ENCODE results near the gene RBX1.

The RBX1 gene

DNA sequence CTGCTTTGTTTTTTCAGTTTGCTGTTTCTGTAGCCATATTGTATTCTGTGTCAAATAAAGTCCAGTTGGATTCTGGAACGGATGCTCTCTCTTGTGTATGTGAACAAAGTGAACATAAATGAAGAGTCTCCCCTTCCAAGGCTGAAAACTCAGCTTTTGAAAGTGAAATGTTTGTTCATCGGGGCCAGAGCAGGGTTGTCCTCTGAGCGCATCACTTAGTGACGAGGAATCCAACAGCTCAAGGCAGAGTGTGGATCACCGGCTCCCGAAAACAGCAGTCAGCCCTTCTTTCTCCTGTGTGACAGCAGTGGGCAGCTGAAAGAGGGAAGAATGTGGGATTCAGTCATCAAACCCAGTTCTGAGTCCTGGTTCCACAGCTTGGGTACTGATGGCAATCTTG, 21.4 kb downstream of the RBX1 start:
- peaks cover 20% of the 10 kb centered on the region for H3K4me1 ChIP-seq (ENCODE audit: low read length)
- TF ChIP-seq, protein P1, sequence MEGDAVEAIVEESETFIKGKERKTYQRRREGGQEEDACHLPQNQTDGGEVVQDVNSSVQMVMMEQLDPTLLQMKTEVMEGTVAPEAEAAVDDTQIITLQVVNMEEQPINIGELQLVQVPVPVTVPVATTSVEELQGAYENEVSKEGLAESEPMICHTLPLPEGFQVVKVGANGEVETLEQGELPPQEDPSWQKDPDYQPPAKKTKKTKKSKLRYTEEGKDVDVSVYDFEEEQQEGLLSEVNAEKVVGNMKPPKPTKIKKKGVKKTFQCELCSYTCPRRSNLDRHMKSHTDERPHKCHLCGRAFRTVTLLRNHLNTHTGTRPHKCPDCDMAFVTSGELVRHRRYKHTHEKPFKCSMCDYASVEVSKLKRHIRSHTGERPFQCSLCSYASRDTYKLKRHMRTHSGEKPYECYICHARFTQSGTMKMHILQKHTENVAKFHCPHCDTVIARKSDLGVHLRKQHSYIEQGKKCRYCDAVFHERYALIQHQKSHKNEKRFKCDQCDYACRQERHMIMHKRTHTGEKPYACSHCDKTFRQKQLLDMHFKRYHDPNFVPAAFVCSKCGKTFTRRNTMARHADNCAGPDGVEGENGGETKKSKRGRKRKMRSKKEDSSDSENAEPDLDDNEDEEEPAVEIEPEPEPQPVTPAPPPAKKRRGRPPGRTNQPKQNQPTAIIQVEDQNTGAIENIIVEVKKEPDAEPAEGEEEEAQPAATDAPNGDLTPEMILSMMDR (IDR thresholded peaks at IDR 0.05; ENCODE audit: low read depth, low read length) = no peak
- no peak for TF ChIP-seq EZH2phosphoT487 (IDR thresholded peaks at IDR 0.05; ENCODE audit: low read depth)

GRCh38 chr22:40973144-40973543, 22.0 kb downstream of the RBX1 start:
- Histone ChIP-seq H3K9ac (ENCODE audit: low read length) (no peak overlapping the region), H2AFZ (ENCODE audit: low read depth, low read length) (no peak overlapping the region), H3K4me3 (ENCODE audit: low read length) (no peak overlapping the region), H3K36me3 (replicated peaks; ENCODE audit: low read depth, low read length) (peaks cover 29% of the 10 kb centered on the region), H3K9me3 (ENCODE audit: insufficient read depth, low read length) (no peaks in the 10 kb centered on the region), H3K27me3 (ENCODE audit: low read depth, low read length) (no peaks in the 10 kb centered on the region), H3K27ac (ENCODE audit: low read length) (no peak overlapping the region), H3K4me1 (ENCODE audit: low read length) (peaks cover 20% of the 10 kb centered on the region), H4K20me1 (ENCODE audit: insufficient read depth, low read length) (no peaks in the 10 kb centered on the region), H3K4me2 (ENCODE audit: low read length) (no peak overlapping the region), H3K79me2 (ENCODE audit: low read length) (no peaks in the 10 kb centered on the region)
- no peak for TF ChIP-seq EZH2phosphoT487 (IDR thresholded peaks at IDR 0.05; ENCODE audit: low read depth)
- TF ChIP-seq, protein P1 (IDR thresholded peaks at IDR 0.05; ENCODE audit: low read depth, low read length) = no peak

More for the DNA sequence above, 21.4 kb downstream of the RBX1 start:
- Histone ChIP-seq H3K79me2 (ENCODE audit: low read length) (no peaks in the 10 kb centered on the region), H3K27me3 (ENCODE audit: low read depth, low read length) (no peaks in the 10 kb centered on the region), H4K20me1 (ENCODE audit: insufficient read depth, low read length) (no peaks in the 10 kb centered on the region), H3K4me3 (ENCODE audit: low read length) (no peak overlapping the region), H3K36me3 (replicated peaks; ENCODE audit: low read depth, low read length) (peaks cover 29% of the 10 kb centered on the region), H2AFZ (ENCODE audit: low read depth, low read length) (no peak overlapping the region), H3K9ac (ENCODE audit: low read length) (no peak overlapping the region), H3K9me3 (ENCODE audit: insufficient read depth, low read length) (no peaks in the 10 kb centered on the region), H3K27ac (ENCODE audit: low read length) (peak overlapping the region; percentile 18; the same call in 1 of the 2 replicates), H3K4me2 (ENCODE audit: low read length) (no peak overlapping the region)

- H3K9me3 ChIP-seq (ENCODE audit: insufficient read depth, low read length) = no peaks in the 10 kb centered on the region
- no peak overlapping the region for H3K4me3 ChIP-seq (ENCODE audit: low read length)
- no peak overlapping the region for H3K4me2 ChIP-seq (ENCODE audit: low read length)
- H3K36me3 ChIP-seq (replicated peaks; ENCODE audit: low read depth, low read length) = peaks cover 19% of the 10 kb centered on the region
- no peak overlapping the region for H3K9ac ChIP-seq (ENCODE audit: low read length)
- no peaks in the 10 kb centered on the region for H3K27me3 ChIP-seq (ENCODE audit: low read depth, low read length)
- H4K20me1 ChIP-seq (ENCODE audit: insufficient read depth, low read length) = no peaks in the 10 kb centered on the region
- H3K79me2 ChIP-seq (ENCODE audit: low read length) = no peaks in the 10 kb centered on the region
- TF ChIP-seq, protein P1 (IDR thresholded peaks at IDR 0.05; ENCODE audit: low read depth, low read length) = no peak
- no peak for TF ChIP-seq EZH2phosphoT487 (IDR thresholded peaks at IDR 0.05; ENCODE audit: low read depth)
- no peak overlapping the region for H2AFZ ChIP-seq (ENCODE audit: low read depth, low read length)
- H3K4me1 ChIP-seq (ENCODE audit: low read length) = peaks cover 19% of the 10 kb centered on the region
- no peak overlapping the region for H3K27ac ChIP-seq (ENCODE audit: low read length)
Observed at GRCh38 chr22:40975366-40975765, 24.2 kb downstream of the RBX1 start.

DNA sequence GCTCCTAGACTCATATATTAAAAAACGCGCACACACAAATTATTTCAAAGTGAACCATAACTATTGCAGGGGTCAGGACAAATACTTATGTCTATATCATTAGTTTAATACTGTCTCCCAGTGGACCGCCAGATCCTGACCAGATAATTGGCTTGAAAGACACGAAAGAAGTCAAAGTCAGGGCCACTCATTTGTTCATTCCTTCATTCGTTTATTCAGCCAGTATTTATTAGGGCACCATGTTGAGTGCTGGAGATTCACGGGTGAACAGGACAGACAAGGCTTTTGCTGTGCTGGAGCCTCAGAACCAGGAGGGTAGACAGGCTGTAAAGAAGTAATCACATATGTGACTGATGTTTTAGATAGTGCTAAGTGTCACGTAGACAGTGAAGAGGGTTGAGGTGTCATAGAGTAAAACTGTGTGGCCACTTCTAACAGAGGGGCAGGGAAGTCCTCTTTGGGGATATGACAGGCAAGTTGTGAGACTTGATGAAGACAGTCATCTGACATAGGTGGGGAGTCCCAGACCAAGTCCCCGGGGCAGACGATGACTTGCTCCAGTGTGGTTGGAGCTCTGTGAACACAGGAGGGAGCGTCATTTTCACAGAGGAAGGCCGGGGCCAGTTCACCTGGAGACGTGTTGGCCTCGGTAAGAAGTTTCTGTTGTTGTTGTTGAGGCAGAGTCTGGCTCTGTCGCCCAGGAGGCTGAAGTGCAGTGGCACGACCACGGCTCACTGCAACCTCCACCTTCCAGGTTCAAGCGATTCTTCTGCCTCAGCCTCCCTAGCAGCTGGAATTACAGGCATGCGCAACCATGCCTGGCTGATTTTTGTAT, 25.9 kb downstream of the RBX1 start:
- no peaks in the 10 kb centered on the region for H4K20me1 ChIP-seq (ENCODE audit: insufficient read depth, low read length)
- no peak overlapping the region for H3K4me2 ChIP-seq (ENCODE audit: low read length)
- H3K36me3 ChIP-seq (replicated peaks; ENCODE audit: low read depth, low read length) = peaks cover 11% of the 10 kb centered on the region
- H3K4me1 ChIP-seq (ENCODE audit: low read length) = peaks cover 4% of the 10 kb centered on the region
- no peaks in the 10 kb centered on the region for H3K9me3 ChIP-seq (ENCODE audit: insufficient read depth, low read length)
- H3K4me3 ChIP-seq (ENCODE audit: low read length) = no peak overlapping the region
- H3K79me2 ChIP-seq (ENCODE audit: low read length) = no peaks in the 10 kb centered on the region
- no peak overlapping the region for H3K9ac ChIP-seq (ENCODE audit: low read length)
- H3K27ac ChIP-seq (ENCODE audit: low read length) = no peak overlapping the region
- H2AFZ ChIP-seq (ENCODE audit: low read depth, low read length) = no peak overlapping the region
- no peaks in the 10 kb centered on the region for H3K27me3 ChIP-seq (ENCODE audit: low read depth, low read length)
- TF ChIP-seq, protein P1 (IDR thresholded peaks at IDR 0.05; ENCODE audit: low read depth, low read length) = no peak
- no peak for TF ChIP-seq EZH2phosphoT487 (IDR thresholded peaks at IDR 0.05; ENCODE audit: low read depth)

Data from OCI-LY3 (cell line).